ENCODE data around the gene IPO5. TPM values are rescaled to one million over a fixed set of nuclear protein-coding genes. Genes with fewer than 3 reads are reported as not detected.
"Not testable (repeated sequence)": the region's sequence is repeated elsewhere in the genome, so short reads cannot be mapped to it uniquely, and the experiment has no call there.

Gene IPO5
- total and polyA plus RNA-seq, 3 donors from 2014 or later, result 231 to 465 (median 323) TPM

GRCh38 chr13:98041081-98041820 lies 87.8 kb downstream of the IPO5 start:
- no peak for TF ChIP-seq POLR2A (IDR thresholded peaks at IDR 0.05)
- no peak for TF ChIP-seq CTCF (IDR thresholded peaks at IDR 0.05)
- Histone ChIP-seq H3K27me3 (no peaks in the 10 kb centered on the region), H3K4me1 (no peaks in the 10 kb centered on the region), H3K36me3 (ENCODE audit: low read depth, missing control alignments) (no peaks in the 10 kb centered on the region), H3K27ac (no peak overlapping the region), H3K9me3 (no peaks in the 10 kb centered on the region), H3K4me3 (no peak overlapping the region)
- DNase-seq, result no peak
- 89 to 90% methylated on average over 5 of the region's 5 CpGs for WGBS, 2 donors
- intact Hi-C loops (cut with DNase I; ENCODE audit: low total_unique reads), result no loop called here

GRCh38 chr13:98044301-98044700 lies 90.8 kb downstream of the IPO5 start:
- Histone ChIP-seq H3K4me1 (no peaks in the 10 kb centered on the region), H3K27ac (no peak overlapping the region)
- 87 to 97% methylated on average over 10 of the region's 10 CpGs for WGBS, 2 donors

GRCh38 chr13:98047785-98048184 lies 94.3 kb downstream of the IPO5 start:
- H3K27ac ChIP-seq; intact Hi-C loops (cut with DNase I; ENCODE audit: low total_unique reads); DNase-seq; H3K4me3 ChIP-seq; H3K27me3 ChIP-seq; H3K36me3 ChIP-seq (ENCODE audit: low read depth, missing control alignments); H3K4me1 ChIP-seq; H3K9me3 ChIP-seq: not testable (repeated sequence)
- WGBS, 2 donors, result 84 to 85% methylated on average over 11 to 12 of the region's 12 CpGs

More at GRCh38 chr13:98044301-98044700, 90.8 kb downstream of the IPO5 start:
- no peaks in the 10 kb centered on the region for H3K27me3 ChIP-seq
- TF ChIP-seq CTCF (IDR thresholded peaks at IDR 0.05), result no peak
- TF ChIP-seq POLR2A (IDR thresholded peaks at IDR 0.05), result no peak
- no peaks in the 10 kb centered on the region for H3K36me3 ChIP-seq (ENCODE audit: low read depth, missing control alignments)
- intact Hi-C loops (cut with DNase I; ENCODE audit: low total_unique reads), result no loop called here
- H3K4me3 ChIP-seq, result no peak overlapping the region
- DNase-seq, result no peak
- no peaks in the 10 kb centered on the region for H3K9me3 ChIP-seq

- WGBS, 2 donors, result 67 to 78% methylated on average over 9 of the region's 9 CpGs
- H3K4me1 ChIP-seq, result no peaks in the 10 kb centered on the region
- no peak overlapping the region for H3K4me3 ChIP-seq
- DNase-seq, result no peak
- TF ChIP-seq CTCF (IDR thresholded peaks at IDR 0.05) (no peak), POLR2A (IDR thresholded peaks at IDR 0.05) (no peak)
- no peaks in the 10 kb centered on the region for H3K27me3 ChIP-seq
- intact Hi-C loops (cut with DNase I; ENCODE audit: low total_unique reads), result no loop called here
- H3K9me3 ChIP-seq, result no peaks in the 10 kb centered on the region
- no peak overlapping the region for H3K27ac ChIP-seq
- no peaks in the 10 kb centered on the region for H3K36me3 ChIP-seq (ENCODE audit: low read depth, missing control alignments)
Observed at GRCh38 chr13:98048265-98048664, 94.8 kb downstream of the IPO5 start.

GRCh38 chr13:98050041-98050466 lies 96.6 kb downstream of the IPO5 start:
- no peaks in the 10 kb centered on the region for H3K27me3 ChIP-seq
- DNase-seq, result no peak
- H3K36me3 ChIP-seq (ENCODE audit: low read depth, missing control alignments), result no peaks in the 10 kb centered on the region
- no peak overlapping the region for H3K4me3 ChIP-seq
- intact Hi-C loops (cut with DNase I; ENCODE audit: low total_unique reads), result no loop called here
- no peaks in the 10 kb centered on the region for H3K9me3 ChIP-seq
- no peak overlapping the region for H3K27ac ChIP-seq
- WGBS, 2 donors, result 63 to 65% methylated on average over 6 of the region's 6 CpGs
- TF ChIP-seq POLR2A (IDR thresholded peaks at IDR 0.05), result no peak
- TF ChIP-seq CTCF (IDR thresholded peaks at IDR 0.05), result no peak
- no peaks in the 10 kb centered on the region for H3K4me1 ChIP-seq

All from testis (tissue), 3 donors.